ENCODE data around the gene TNFRSF19. TPM values are rescaled to one million over a fixed set of nuclear protein-coding genes. Genes with fewer than 3 reads are reported as not detected.

The TNFRSF19 gene
- total and polyA plus RNA-seq, 8 donors: 1.2 to 14.0 (median 2.7) TPM; not detected in 1

- Histone ChIP-seq H3K36me3 (no peaks in the 10 kb centered on the region), H3K4me3 (no peak overlapping the region), H3K27me3 (no peaks in the 10 kb centered on the region), H3K9me3 (no peaks in the 10 kb centered on the region), H3K4me1 (peaks cover 0 to 23% (median 20%) of the 10 kb centered on the region in 4 donors), H3K27ac (no peak overlapping the region)
- DNase-seq: no peak
- WGBS, 5 donors: 81 to 88% (median 83%) methylated on average over 7 of the region's 7 CpGs
- no peak for TF ChIP-seq CTCF (IDR thresholded peaks at IDR 0.05)
- intact Hi-C loops (cut with DNase I; ENCODE audit: low total_unique reads): no loop called here
Observed at GRCh38 chr13:23670793-23671192, 100.6 kb downstream of the TNFRSF19 start.

GRCh38 chr13:23671377-23671776 lies 101.2 kb downstream of the TNFRSF19 start:
- 87 to 96% (median 93%) methylated on average over 2 of the region's 2 CpGs for WGBS, 5 donors
- TF ChIP-seq POLR2A (IDR thresholded peaks at IDR 0.05) (no peak), CTCF (IDR thresholded peaks at IDR 0.05) (no peak), EP300 (IDR thresholded peaks at IDR 0.05) (no peak), POLR2AphosphoS5 (IDR thresholded peaks at IDR 0.05) (no peak)
- Histone ChIP-seq H3K4me1 (peaks cover 0 to 23% (median 20%) of the 10 kb centered on the region in 4 donors), H3K36me3 (no peaks in the 10 kb centered on the region), H3K27me3 (no peaks in the 10 kb centered on the region), H3K4me3 (no peak overlapping the region), H3K27ac (peak overlapping the region in 1 of 5 donors; percentile 14), H3K9me3 (no peaks in the 10 kb centered on the region)
- intact Hi-C loops (cut with DNase I; ENCODE audit: low total_unique reads): no loop called here
- DNase-seq: no peak

- WGBS, 5 donors: 60 to 84% (median 76%) methylated on average over 3 of the region's 3 CpGs
- TF ChIP-seq POLR2AphosphoS5 (IDR thresholded peaks at IDR 0.05) (peak in 1 of 3 donors; percentile 39), POLR2A (IDR thresholded peaks at IDR 0.05) (no peak), EP300 (IDR thresholded peaks at IDR 0.05) (no peak)
- H3K9me3 ChIP-seq: no peaks in the 10 kb centered on the region
- peaks cover 0 to 23% (median 20%) of the 10 kb centered on the region in 4 donors for H3K4me1 ChIP-seq
- H3K36me3 ChIP-seq: no peaks in the 10 kb centered on the region
- intact Hi-C loops (cut with DNase I; ENCODE audit: low total_unique reads): no loop called here
- H3K27ac ChIP-seq: peak overlapping the region in 2 of 5 donors; percentile 33 to 61
- H3K4me3 ChIP-seq: no peak overlapping the region
- no peak for DNase-seq
- H3K27me3 ChIP-seq: no peaks in the 10 kb centered on the region
Observed at GRCh38 chr13:23671897-23672296, 101.7 kb downstream of the TNFRSF19 start.

- 13 to 32% (median 27%) methylated on average over 4 of the region's 4 CpGs for WGBS, 5 donors
- no peaks in the 10 kb centered on the region for H3K36me3 ChIP-seq
- H3K27ac ChIP-seq: peak overlapping the region in 3 of 5 donors; percentile 33 to 61 (median 40)
- H3K4me1 ChIP-seq: peaks cover 0 to 23% (median 20%) of the 10 kb centered on the region in 4 donors
- intact Hi-C loops (cut with DNase I; ENCODE audit: low total_unique reads): no loop called here
- DNase-seq: no peak
- H3K27me3 ChIP-seq: no peaks in the 10 kb centered on the region
- H3K9me3 ChIP-seq: no peaks in the 10 kb centered on the region
- TF ChIP-seq POLR2AphosphoS5 (IDR thresholded peaks at IDR 0.05) (peak in 1 of 3 donors; percentile 23), CTCF (IDR thresholded peaks at IDR 0.05) (no peak), EP300 (IDR thresholded peaks at IDR 0.05) (no peak)
- H3K4me3 ChIP-seq: no peak overlapping the region
Observed at GRCh38 chr13:23672616-23673015, 102.4 kb downstream of the TNFRSF19 start.

- H3K4me1 ChIP-seq: peaks cover 0 to 23% (median 20%) of the 10 kb centered on the region in 4 donors
- intact Hi-C loops (cut with DNase I; ENCODE audit: low total_unique reads): no loop called here
- no peak for TF ChIP-seq EP300 (IDR thresholded peaks at IDR 0.05)
- no peak for TF ChIP-seq CTCF (IDR thresholded peaks at IDR 0.05)
- TF ChIP-seq POLR2AphosphoS5 (IDR thresholded peaks at IDR 0.05): peak in 1 of 3 donors; percentile 52
- WGBS, 5 donors: 48 to 66% (median 53%) methylated on average over 4 of the region's 4 CpGs
- H3K27ac ChIP-seq: peak overlapping the region in 4 of 5 donors; percentile 21 to 61 (median 36)
- peak in 1 of 2 donors; percentile 73 for DNase-seq
- no peak overlapping the region for H3K4me3 ChIP-seq
- H3K9me3 ChIP-seq: peaks cover 0 to 5% (median 0%) of the 10 kb centered on the region in 4 donors
- H3K36me3 ChIP-seq: no peaks in the 10 kb centered on the region
- H3K27me3 ChIP-seq: no peaks in the 10 kb centered on the region
Observed at GRCh38 chr13:23673354-23673753, 103.1 kb downstream of the TNFRSF19 start.

All from stomach (tissue), 9 donors.